ENCODE measurements around the gene ARHGAP27. TPM values are rescaled to one million over a fixed set of nuclear protein-coding genes. Genes with fewer than 3 reads are reported as not detected.

The ARHGAP27 gene
- polyA plus RNA-seq, 1 experiment: 2.3 TPM

- Histone ChIP-seq H3K4me3 (ENCODE audit: low read depth, low read length) (no peak overlapping the region), H3K27me3 (ENCODE audit: control insufficient read depth, insufficient read depth, low read length) (peaks cover 1% of the 10 kb centered on the region), H3K36me3 (ENCODE audit: control insufficient read depth, insufficient read depth, low read length) (no peaks in the 10 kb centered on the region)
- POLR2A ChIA-PET: no interaction called here
- CTCF ChIA-PET: interaction anchor here (0.8 to 6.8 kb wide), 7 partner anchors 36 to 173 kb away, joined by 3 to 50 read pairs (median 3); no protein-coding TSS in a partner anchor
- TF ChIP-seq, protein P1, sequence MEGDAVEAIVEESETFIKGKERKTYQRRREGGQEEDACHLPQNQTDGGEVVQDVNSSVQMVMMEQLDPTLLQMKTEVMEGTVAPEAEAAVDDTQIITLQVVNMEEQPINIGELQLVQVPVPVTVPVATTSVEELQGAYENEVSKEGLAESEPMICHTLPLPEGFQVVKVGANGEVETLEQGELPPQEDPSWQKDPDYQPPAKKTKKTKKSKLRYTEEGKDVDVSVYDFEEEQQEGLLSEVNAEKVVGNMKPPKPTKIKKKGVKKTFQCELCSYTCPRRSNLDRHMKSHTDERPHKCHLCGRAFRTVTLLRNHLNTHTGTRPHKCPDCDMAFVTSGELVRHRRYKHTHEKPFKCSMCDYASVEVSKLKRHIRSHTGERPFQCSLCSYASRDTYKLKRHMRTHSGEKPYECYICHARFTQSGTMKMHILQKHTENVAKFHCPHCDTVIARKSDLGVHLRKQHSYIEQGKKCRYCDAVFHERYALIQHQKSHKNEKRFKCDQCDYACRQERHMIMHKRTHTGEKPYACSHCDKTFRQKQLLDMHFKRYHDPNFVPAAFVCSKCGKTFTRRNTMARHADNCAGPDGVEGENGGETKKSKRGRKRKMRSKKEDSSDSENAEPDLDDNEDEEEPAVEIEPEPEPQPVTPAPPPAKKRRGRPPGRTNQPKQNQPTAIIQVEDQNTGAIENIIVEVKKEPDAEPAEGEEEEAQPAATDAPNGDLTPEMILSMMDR (IDR thresholded peaks at IDR 0.05; ENCODE audit: insufficient read depth, low read depth, low read length): no peak
- DNase-seq (ENCODE audit: low read depth): no peak
Measured at GRCh38 chr17:45391918-45392317, 40.8 kb downstream of the ARHGAP27 start.

GRCh38 chr17:45391291-45391690 lies 41.4 kb downstream of the ARHGAP27 start:
- TF ChIP-seq, protein P1 (IDR thresholded peaks at IDR 0.05; ENCODE audit: insufficient read depth, low read depth, low read length): no peak
- H3K27me3 ChIP-seq (ENCODE audit: control insufficient read depth, insufficient read depth, low read length): peaks cover 1% of the 10 kb centered on the region
- ChIA-PET CTCF (interaction anchor here (1.0 to 6.8 kb wide), 5 partner anchors 114 to 193 kb away, joined by 3 to 40 read pairs (median 3); no protein-coding TSS in a partner anchor), POLR2A (no interaction called here)
- H3K4me3 ChIP-seq (ENCODE audit: low read depth, low read length): no peak overlapping the region
- H3K36me3 ChIP-seq (ENCODE audit: control insufficient read depth, insufficient read depth, low read length): no peaks in the 10 kb centered on the region
- no peak for DNase-seq (ENCODE audit: low read depth)

DNA sequence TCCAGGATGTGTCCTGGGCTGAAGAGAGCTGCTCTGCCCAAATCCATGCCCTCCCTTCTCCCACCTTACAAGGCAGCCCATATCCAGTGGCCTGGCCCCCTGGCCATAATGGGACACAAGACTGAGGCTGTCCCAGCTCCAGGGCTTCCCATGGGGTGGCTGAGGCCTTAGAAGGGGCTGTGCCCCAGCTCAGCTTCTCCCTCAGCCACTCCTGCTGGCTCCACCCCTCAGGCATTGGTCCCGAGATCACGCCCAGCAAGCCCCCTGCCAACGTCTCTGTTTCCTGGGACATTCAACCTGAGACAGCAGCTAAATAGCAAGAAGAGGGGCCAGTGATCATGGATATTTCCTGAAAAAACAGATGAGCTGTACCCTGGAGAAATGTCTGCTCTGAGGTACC lies 43.3 kb downstream of the ARHGAP27 start:
- H3K27me3 ChIP-seq (ENCODE audit: control insufficient read depth, insufficient read depth, low read length): peaks cover 1% of the 10 kb centered on the region
- ChIA-PET POLR2A (no interaction called here), CTCF (interaction anchor here (0.6 to 7.4 kb wide), 9 partner anchors 18 to 254 kb away, joined by 3 to 85 read pairs (median 4); partner anchors contain the start of genes ACBD4 and FMNL1)
- TF ChIP-seq, protein P1 (IDR thresholded peaks at IDR 0.05; ENCODE audit: insufficient read depth, low read depth, low read length): no peak
- no peak overlapping the region for H3K4me3 ChIP-seq (ENCODE audit: low read depth, low read length)
- H3K36me3 ChIP-seq (ENCODE audit: control insufficient read depth, insufficient read depth, low read length): no peaks in the 10 kb centered on the region
- no peak for DNase-seq (ENCODE audit: low read depth)

DNA sequence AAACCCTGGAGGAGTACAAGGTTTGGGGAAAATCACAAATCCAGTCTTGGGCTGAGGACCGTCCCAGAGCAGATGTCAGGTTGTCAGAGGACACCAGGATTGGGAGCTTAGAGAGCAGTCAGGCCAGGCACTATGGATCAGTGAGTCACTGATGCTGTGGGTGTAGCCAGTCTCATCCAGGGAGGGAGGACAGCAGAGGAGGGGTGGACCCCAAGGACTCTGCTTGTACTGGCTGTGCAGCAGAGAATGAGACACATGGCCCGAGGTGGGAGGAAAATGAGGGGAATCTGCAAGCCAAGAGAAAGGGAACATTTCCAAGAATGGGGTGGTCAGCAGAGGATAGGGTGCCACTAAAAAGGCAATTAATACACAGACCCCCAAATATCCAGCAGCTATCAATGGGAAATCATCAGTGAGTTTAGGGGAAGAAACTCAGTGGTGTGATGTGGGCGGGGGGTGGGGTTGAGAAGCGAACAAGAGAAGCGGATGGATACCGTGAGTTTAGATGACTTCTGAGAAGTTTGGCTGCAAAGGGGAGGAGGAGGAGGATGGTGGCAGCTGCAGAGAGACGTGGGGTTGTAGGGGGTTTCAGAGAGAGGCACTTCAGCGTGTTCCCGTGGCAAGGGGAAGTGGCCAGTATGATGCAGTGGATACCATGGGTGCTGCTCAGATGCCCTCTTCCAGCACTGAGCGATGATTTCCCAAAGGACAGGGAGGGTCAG lies 43.9 kb downstream of the ARHGAP27 start:
- DNase-seq (ENCODE audit: low read depth): no peak
- Histone ChIP-seq H3K27me3 (ENCODE audit: control insufficient read depth, insufficient read depth, low read length) (peaks cover 1% of the 10 kb centered on the region), H3K36me3 (ENCODE audit: control insufficient read depth, insufficient read depth, low read length) (no peaks in the 10 kb centered on the region), H3K4me3 (ENCODE audit: low read depth, low read length) (no peak overlapping the region)
- TF ChIP-seq, protein P1 (IDR thresholded peaks at IDR 0.05; ENCODE audit: insufficient read depth, low read depth, low read length): no peak
- ChIA-PET POLR2A (no interaction called here), CTCF (interaction anchor here (0.7 to 7.4 kb wide), 10 partner anchors 37 to 254 kb away, joined by 3 to 85 read pairs (median 4); partner anchors contain the start of genes ACBD4 and FMNL1)

DNA sequence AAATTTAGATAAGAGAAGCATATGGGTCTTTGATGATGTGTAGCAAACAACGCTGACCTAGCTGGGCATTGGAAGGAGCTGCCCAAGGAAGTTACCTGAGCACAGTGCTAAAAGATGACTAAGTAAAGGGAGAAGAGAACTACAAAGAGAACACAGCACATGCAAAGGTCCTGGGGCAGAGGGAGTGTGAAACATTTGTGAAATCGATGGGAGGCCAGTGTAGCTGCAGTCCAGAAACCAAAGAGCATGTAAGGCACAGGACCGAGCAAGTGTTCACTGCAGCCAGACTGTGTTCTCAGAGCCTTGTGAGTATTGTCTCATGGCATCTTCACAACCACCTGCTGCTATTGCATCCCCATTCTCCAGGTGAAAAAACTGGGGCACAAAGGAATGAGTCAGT lies 44.9 kb downstream of the ARHGAP27 start:
- POLR2A ChIA-PET: no interaction called here
- no peak overlapping the region for H3K4me3 ChIP-seq (ENCODE audit: low read depth, low read length)
- no peak for DNase-seq (ENCODE audit: low read depth)
- CTCF ChIA-PET: interaction anchor here (1.8 to 7.4 kb wide), 5 partner anchors 111 to 253 kb away, joined by 9 to 85 read pairs (median 25); partner anchors contain the start of genes ACBD4 and FMNL1
- TF ChIP-seq, protein P1 (IDR thresholded peaks at IDR 0.05; ENCODE audit: insufficient read depth, low read depth, low read length): no peak
- H3K27me3 ChIP-seq (ENCODE audit: control insufficient read depth, insufficient read depth, low read length): peaks cover 1% of the 10 kb centered on the region
- no peaks in the 10 kb centered on the region for H3K36me3 ChIP-seq (ENCODE audit: control insufficient read depth, insufficient read depth, low read length)

Data from BJ (cell line).